Left kidney (tissue), 2 donors: ENCODE measurements around the gene ABR. TPM values are rescaled to one million over a fixed set of nuclear protein-coding genes. Genes with fewer than 3 reads are reported as not detected.
"Not testable (repeated sequence)": the region's sequence is repeated elsewhere in the genome, so short reads cannot be mapped to it uniquely, and the experiment has no call there.

Source experiments
- DNase-seq: peaks from one replicate; pipeline ENCODE4 v3.0.0-alpha.2; 2013
- polyA plus RNA-seq: library from polyadenylated mRNA; unstranded; fragments of 120-200 nt; gene quantifications from one replicate; pipeline ENCODE4 v1.2.1, GENCODE V29; 2013; ENCODE audit not compliant: insufficient read length

ABR gene
- polyA plus RNA-seq, 1 donor: 49.2 TPM

GRCh38 chr17:1050246-1050995, 129.4 kb downstream of the ABR start:
- no peak for DNase-seq

GRCh38 chr17:1049446-1050225, 130.1 kb downstream of the ABR start:
- no peak for DNase-seq

DNA sequence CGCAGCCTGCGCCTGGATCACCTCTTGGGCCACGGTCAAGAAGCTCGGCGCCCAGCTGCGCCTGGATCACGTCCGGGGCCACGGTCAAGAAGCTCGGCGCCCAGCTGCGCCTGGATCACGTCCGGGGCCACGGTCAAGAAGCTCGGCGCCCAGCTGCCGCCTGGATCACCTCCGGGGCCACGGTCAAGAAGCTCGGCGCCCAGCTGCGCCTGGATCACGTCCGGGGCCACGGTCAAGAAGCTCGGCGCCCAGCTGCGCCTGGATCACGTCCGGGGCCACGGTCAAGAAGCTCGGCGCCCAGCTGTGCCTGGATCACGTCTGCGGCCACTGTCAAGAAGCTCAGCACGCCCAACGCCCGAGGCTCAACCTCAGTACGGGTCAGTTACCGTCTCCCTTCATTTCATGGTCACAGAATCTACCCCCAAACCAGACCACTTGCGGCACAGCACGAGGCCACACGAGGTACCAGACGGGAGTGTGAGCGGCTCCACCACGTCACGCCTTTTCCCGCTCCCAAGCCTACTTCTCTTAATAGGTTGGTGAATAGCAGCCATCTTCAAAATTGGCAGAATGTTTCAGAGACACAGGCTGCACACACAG, 131.2 kb downstream of the ABR start:
- not testable (repeated sequence) for DNase-seq

- DNase-seq: no peak
These were observed 131.8 kb downstream of the ABR start for GRCh38 chr17:1047879-1048470.

DNA sequence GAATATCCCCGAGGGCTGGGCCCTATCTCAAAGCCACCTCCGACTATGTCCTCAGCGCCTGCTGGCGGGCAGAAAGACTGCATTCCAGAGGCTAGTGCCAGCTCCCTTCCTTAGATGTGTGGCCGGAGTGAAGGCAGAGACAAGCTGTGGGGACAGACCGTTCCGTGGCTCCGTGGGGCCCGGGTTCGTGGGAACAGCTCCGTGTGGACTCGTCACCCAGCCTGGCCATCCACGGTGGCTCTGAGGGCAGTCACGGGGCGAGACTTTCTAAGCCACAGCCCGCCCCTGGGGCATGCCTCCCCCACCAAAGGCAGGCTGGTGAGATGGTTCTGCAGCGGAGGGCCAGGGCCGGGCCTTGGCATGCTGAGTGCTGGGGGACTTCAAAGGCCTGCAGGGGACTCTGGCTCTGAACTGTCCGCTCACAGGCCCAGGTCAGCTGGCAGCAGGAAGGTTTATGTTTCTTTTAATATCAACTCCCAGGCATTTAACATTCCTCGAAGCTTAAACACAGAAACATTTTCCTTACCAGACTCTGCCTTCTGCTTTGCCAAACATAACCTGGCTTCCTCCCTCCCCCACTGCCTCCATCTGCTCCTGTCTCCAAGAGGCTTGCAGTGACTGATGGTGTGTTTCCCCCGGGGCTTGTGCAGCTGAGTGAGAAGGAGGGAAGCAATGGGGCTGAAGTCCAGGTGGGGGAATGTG, 132.5 kb downstream of the ABR start:
- no peak for DNase-seq

GRCh38 chr17:1045456-1045855, 134.3 kb downstream of the ABR start:
- DNase-seq: no peak

- not testable (repeated sequence) for DNase-seq
These were observed 135.3 kb downstream of the ABR start for GRCh38 chr17:1044387-1045009.

GRCh38 chr17:1043601-1044251, 136.1 kb downstream of the ABR start:
- DNase-seq: no peak

DNA sequence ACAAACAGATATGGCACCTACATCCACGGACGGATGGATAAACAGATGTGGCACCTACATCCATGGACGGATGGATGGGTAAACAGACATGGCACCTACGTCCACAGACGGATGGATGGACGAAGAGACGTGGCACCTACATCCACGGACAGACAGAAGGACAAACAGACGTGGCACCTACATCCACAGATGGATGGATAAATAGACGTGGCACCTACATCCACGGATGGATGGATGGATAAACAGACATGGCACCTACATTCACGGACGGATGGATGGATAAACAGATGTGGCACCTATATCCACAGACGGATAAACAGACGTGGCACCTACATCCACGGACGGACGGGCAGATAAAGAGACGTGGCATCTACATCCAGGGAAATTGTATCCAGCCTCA, 137.3 kb downstream of the ABR start:
- no peak for DNase-seq

- no peak for DNase-seq
These were observed 138.0 kb downstream of the ABR start for GRCh38 chr17:1041746-1042145.

- no peak for DNase-seq
These were observed 139.6 kb downstream of the ABR start for GRCh38 chr17:1040216-1040600.

DNA sequence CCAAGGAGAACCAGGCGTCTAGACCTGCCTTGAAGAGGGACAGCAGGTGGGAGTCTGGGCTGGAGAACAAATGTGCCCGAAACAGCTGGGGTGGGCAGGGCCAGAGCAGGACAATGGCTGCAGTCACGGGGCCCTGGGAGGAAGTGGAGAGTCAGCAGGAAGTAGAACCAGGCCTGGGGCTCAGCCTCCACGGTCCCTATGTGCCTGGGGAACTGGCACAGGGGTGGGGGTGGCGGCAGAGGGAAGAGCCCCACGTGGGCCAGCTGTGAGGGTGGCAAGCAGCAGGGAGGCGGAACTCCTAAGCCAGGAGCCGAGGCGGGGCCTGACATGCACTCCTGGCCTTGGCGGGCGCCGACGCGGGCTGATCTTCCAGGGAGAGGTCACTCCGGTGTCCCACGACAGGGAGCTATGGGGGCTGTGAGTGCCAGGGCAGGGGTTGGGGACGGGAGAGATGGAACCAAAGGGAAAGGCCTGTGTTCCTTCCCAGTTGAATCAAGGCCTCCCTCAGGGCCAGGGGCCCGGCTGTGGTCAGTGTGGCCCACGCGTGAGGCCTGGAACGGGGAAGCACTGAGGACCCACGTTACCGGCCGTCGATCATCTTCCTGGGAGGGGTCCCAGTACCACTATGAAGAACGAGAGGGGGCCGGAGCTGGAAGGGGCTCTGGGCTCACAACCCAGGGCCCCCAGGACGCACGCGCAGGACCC, 140.1 kb downstream of the ABR start:
- DNase-seq: no peak

- no peak for DNase-seq
These were observed 140.7 kb downstream of the ABR start for GRCh38 chr17:1039123-1039507.

GRCh38 chr17:1038459-1039122, 141.2 kb downstream of the ABR start:
- no peak for DNase-seq

- no peak for DNase-seq
These were observed 142.4 kb downstream of the ABR start for GRCh38 chr17:1037238-1037879.

DNA sequence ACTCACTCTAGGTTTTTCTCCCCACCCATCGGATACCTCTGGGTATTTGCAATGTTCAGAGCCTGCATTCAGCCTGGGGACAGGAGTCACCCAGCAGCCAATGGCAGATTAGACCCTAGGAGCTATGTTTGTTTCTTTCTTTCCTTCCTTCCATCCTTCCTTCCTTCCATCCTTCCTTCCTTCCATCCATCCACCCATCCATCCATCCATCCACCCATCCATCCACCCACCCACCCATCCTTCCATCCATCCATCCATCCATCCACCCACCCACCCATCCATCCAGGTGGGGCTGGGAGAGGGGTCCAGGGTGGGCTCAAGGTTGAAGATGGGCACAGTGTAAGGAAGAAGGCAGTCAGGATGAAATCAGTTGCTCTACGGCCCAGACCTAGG, 142.9 kb downstream of the ABR start:
- DNase-seq: no peak

GRCh38 chr17:1036171-1036844, 143.5 kb downstream of the ABR start:
- DNase-seq: no peak

GRCh38 chr17:1035546-1036170, 144.1 kb downstream of the ABR start:
- no peak for DNase-seq
